ENCODE results near the gene NOTCH2. TPM values are rescaled to one million over a fixed set of nuclear protein-coding genes. Genes with fewer than 3 reads are reported as not detected.
"Not testable (repeated sequence)": the region's sequence is repeated elsewhere in the genome, so short reads cannot be mapped to it uniquely, and the experiment has no call there.

NOTCH2 gene
- total and polyA plus RNA-seq, 2 donors (not counting 1 experiment from before 2014, with no cell fraction given): 32.1 to 184 TPM

GRCh38 chr1:120093548-120094181, 24.2 kb upstream of the NOTCH2 start:
- H3K9me3 Mint-ChIP-seq (ENCODE audit: insufficient read depth); CTCF ChIA-PET: not testable (repeated sequence)

GRCh38 chr1:120092232-120093218, 23.1 kb upstream of the NOTCH2 start:
- H3K79me2 ChIP-seq (ENCODE audit: control insufficient read depth, insufficient read depth, low read length): not testable (repeated sequence)
- peaks cover 33% of the 10 kb centered on the region for H3K4me1 Mint-ChIP-seq

More at GRCh38 chr1:120093548-120094181, 24.2 kb upstream of the NOTCH2 start:
- H3K4me3 ChIP-seq (ENCODE audit: control extremely low read depth in 1 of 5, extremely low read depth in 1 of 5, insufficient read depth in 1 of 5, low read depth in 2 of 5, low read length in 4 of 5); H3K9me3 ChIP-seq (ENCODE audit: control extremely low read depth in 1 of 3, control insufficient read depth in 2 of 3, insufficient read depth in 1 of 3, low read length in 2 of 3); H3K9ac ChIP-seq (ENCODE audit: low read length); H3K27me3 Mint-ChIP-seq; POLR2A ChIA-PET; intact Hi-C loops (cut with micrococcal nuclease); H3K36me3 ChIP-seq (replicated peaks in 1 of 2; ENCODE audit: control extremely low read depth in 1 of 2, control insufficient read depth in 1 of 2, extremely low read depth in 1 of 2, insufficient read depth in 2 of 2, low read length in 1 of 2); H4K20me1 ChIP-seq (ENCODE audit: control insufficient read depth, insufficient read depth, low read length, poor library complexity, severe bottlenecking); H3K27ac Mint-ChIP-seq; H3K27me3 ChIP-seq (replicated peaks in 1 of 4; ENCODE audit: control extremely low read depth in 1 of 4, control insufficient read depth in 3 of 4, insufficient read depth in 4 of 4, low read length in 3 of 4); H2AFZ ChIP-seq (ENCODE audit: insufficient read depth, low read depth, low read length, poor library complexity, severe bottlenecking); H3K4me2 ChIP-seq (replicated peaks; ENCODE audit: low read depth, low read length, poor library complexity, severe bottlenecking); H3K27ac ChIP-seq (ENCODE audit: low read length in 2 of 2); H3K4me3 Mint-ChIP-seq; DNase-seq: not testable (repeated sequence)
- peaks cover 35% of the 10 kb centered on the region for H3K4me1 Mint-ChIP-seq
- H3K79me2 ChIP-seq (ENCODE audit: control insufficient read depth, insufficient read depth, low read length): peaks cover 18% of the 10 kb centered on the region
- peaks cover 4 to 24% of the 10 kb centered on the region in 2 donors for H3K4me1 ChIP-seq (ENCODE audit: control insufficient read depth in 2 of 2, insufficient read depth in 2 of 2, low read length in 2 of 2)
- ATAC-seq (ENCODE audit: low read depth): peak; percentile 100
- WGBS (ENCODE audit: insufficient coverage): no CpG with 5 or more reads among the region's 4 CpGs

GRCh38 chr1:120090830-120091229, 21.4 kb upstream of the NOTCH2 start:
- ATAC-seq (ENCODE audit: low read depth); POLR2A ChIA-PET; H3K79me2 ChIP-seq (ENCODE audit: control insufficient read depth, insufficient read depth, low read length); H3K9ac ChIP-seq (ENCODE audit: low read length); H3K4me3 ChIP-seq (ENCODE audit: control extremely low read depth in 1 of 5, extremely low read depth in 1 of 5, insufficient read depth in 1 of 5, low read depth in 2 of 5, low read length in 4 of 5); H3K27me3 Mint-ChIP-seq; H3K27ac ChIP-seq (ENCODE audit: low read length in 2 of 2); H3K9me3 ChIP-seq (ENCODE audit: control extremely low read depth in 1 of 3, control insufficient read depth in 2 of 3, insufficient read depth in 1 of 3, low read length in 2 of 3); H3K4me2 ChIP-seq (replicated peaks; ENCODE audit: low read depth, low read length, poor library complexity, severe bottlenecking); DNase-seq; H3K36me3 ChIP-seq (replicated peaks in 1 of 2; ENCODE audit: control extremely low read depth in 1 of 2, control insufficient read depth in 1 of 2, extremely low read depth in 1 of 2, insufficient read depth in 2 of 2, low read length in 1 of 2); H3K27ac Mint-ChIP-seq; H3K27me3 ChIP-seq (replicated peaks in 1 of 4; ENCODE audit: control extremely low read depth in 1 of 4, control insufficient read depth in 3 of 4, insufficient read depth in 4 of 4, low read length in 3 of 4); H4K20me1 ChIP-seq (ENCODE audit: control insufficient read depth, insufficient read depth, low read length, poor library complexity, severe bottlenecking); intact Hi-C loops (cut with micrococcal nuclease); H3K4me3 Mint-ChIP-seq; H3K9me3 Mint-ChIP-seq (ENCODE audit: insufficient read depth); H2AFZ ChIP-seq (ENCODE audit: insufficient read depth, low read depth, low read length, poor library complexity, severe bottlenecking); CTCF ChIA-PET: not testable (repeated sequence)
- WGBS (ENCODE audit: insufficient coverage): no CpG with 5 or more reads among the region's 1 CpG
- peaks cover 30% of the 10 kb centered on the region for H3K4me1 Mint-ChIP-seq
- H3K4me1 ChIP-seq (ENCODE audit: control insufficient read depth in 2 of 2, insufficient read depth in 2 of 2, low read length in 2 of 2): peaks cover 2 to 15% of the 10 kb centered on the region in 2 donors

More at GRCh38 chr1:120092232-120093218, 23.1 kb upstream of the NOTCH2 start:
- H3K9me3 ChIP-seq (ENCODE audit: control extremely low read depth in 1 of 3, control insufficient read depth in 2 of 3, insufficient read depth in 1 of 3, low read length in 2 of 3); H3K27me3 Mint-ChIP-seq; POLR2A ChIA-PET; intact Hi-C loops (cut with micrococcal nuclease); DNase-seq; ATAC-seq (ENCODE audit: low read depth); H3K36me3 ChIP-seq (replicated peaks in 1 of 2; ENCODE audit: control extremely low read depth in 1 of 2, control insufficient read depth in 1 of 2, extremely low read depth in 1 of 2, insufficient read depth in 2 of 2, low read length in 1 of 2); H3K9ac ChIP-seq (ENCODE audit: low read length); H2AFZ ChIP-seq (ENCODE audit: insufficient read depth, low read depth, low read length, poor library complexity, severe bottlenecking); CTCF ChIA-PET; H4K20me1 ChIP-seq (ENCODE audit: control insufficient read depth, insufficient read depth, low read length, poor library complexity, severe bottlenecking); H3K4me2 ChIP-seq (replicated peaks; ENCODE audit: low read depth, low read length, poor library complexity, severe bottlenecking); H3K4me3 ChIP-seq (ENCODE audit: control extremely low read depth in 1 of 5, extremely low read depth in 1 of 5, insufficient read depth in 1 of 5, low read depth in 2 of 5, low read length in 4 of 5); H3K9me3 Mint-ChIP-seq (ENCODE audit: insufficient read depth); H3K27me3 ChIP-seq (replicated peaks in 1 of 4; ENCODE audit: control extremely low read depth in 1 of 4, control insufficient read depth in 3 of 4, insufficient read depth in 4 of 4, low read length in 3 of 4): not testable (repeated sequence)
- Mint-ChIP-seq H3K4me3 (peak overlapping the region; percentile 64), H3K27ac (peak overlapping the region; percentile 68)
- no CpG with 5 or more reads among the region's 4 CpGs for WGBS (ENCODE audit: insufficient coverage)
- Histone ChIP-seq H3K27ac (ENCODE audit: low read length in 2 of 2) (peak overlapping the region; percentile 19 to 29), H3K4me1 (ENCODE audit: control insufficient read depth in 2 of 2, insufficient read depth in 2 of 2, low read length in 2 of 2) (peaks cover 2 to 15% of the 10 kb centered on the region in 2 donors)
